ENCODE measurements around the gene NR1I3. TPM values are rescaled to one million over a fixed set of nuclear protein-coding genes. Genes with fewer than 3 reads are reported as not detected.

Gene NR1I3
- total and polyA plus RNA-seq, 2 of the 13 experiments (the other 11 are each of a cell fraction or from before 2014, with no cell fraction given) = 0.62 to 0.95 TPM

DNA sequence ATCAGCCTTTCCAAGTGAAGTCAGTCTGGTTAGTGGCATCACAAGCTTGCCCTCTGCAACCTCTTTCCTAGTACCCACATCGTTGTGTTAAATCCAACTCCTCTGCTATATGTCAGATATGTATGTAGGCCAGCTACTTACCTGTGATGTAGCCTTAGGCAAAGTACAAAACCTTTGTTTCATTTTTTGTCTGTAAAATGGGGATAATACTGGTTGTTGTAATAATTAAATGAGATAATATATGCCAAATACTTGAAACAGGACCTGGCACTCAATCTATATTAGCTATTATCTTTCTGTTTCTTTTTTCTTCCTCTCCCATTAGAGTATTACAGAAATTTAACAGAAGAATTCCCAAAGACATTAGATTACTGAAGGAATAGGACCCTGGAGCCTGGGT lies 21.8 kb upstream of the NR1I3 start:
- no peaks in the 10 kb centered on the region for H3K36me3 ChIP-seq (replicated peaks in 1 of 2; ENCODE audit: control insufficient read depth in 1 of 2, insufficient read depth in 2 of 2, low read length in 2 of 2)
- intact Hi-C loops (cut with micrococcal nuclease; ENCODE audit: unreplicated experiment) (no loop called here), in situ Hi-C loops (cut with HindIII; ENCODE audit: extremely low pct_ligation_motif_present, low pct_unique_long_range_greater_than_20kb) (no loop called here)
- WGBS (ENCODE audit: low lambda C conversion rate) = 33% methylated on average over 1 of the region's 1 CpG
- ChIA-PET CTCF (ENCODE audit: low intra/inter-chr PET ratio, low total read pairs) (no interaction called here), POLR2A (no interaction called here)
- ATAC-seq = no peak
- no peak overlapping the region for H3K27ac ChIP-seq (ENCODE audit: extremely low read length, insufficient read depth, low read length)
- peaks cover 11% of the 10 kb centered on the region for H3K9me3 ChIP-seq (ENCODE audit: low read length)
- peaks cover 0 to 16% of the 10 kb centered on the region in 2 experiments; a peak in 3 of 5 replicates for H3K27me3 ChIP-seq (ENCODE audit: control insufficient read depth in 1 of 2, insufficient read depth in 2 of 2, low read length in 2 of 2)
- no peaks in the 10 kb centered on the region for H4K20me1 ChIP-seq (ENCODE audit: insufficient read depth, low read length)
- no peak overlapping the region for H3K4me3 ChIP-seq (replicated peaks in 1 of 3; ENCODE audit: insufficient read depth in 1 of 3, low read depth in 2 of 3, low read length in 3 of 3)
- no peak for DNase-seq (ENCODE audit: low spot score)
- FAIRE-seq = no peak
- BruUV-seq (replicated peaks) = no TSS peak
- no peak overlapping the region for H2AFZ ChIP-seq (ENCODE audit: low read length)
- no peak overlapping the region for H3K4me2 ChIP-seq (ENCODE audit: low read depth, low read length)
- no peaks in the 10 kb centered on the region for H3K79me2 ChIP-seq (ENCODE audit: insufficient read depth, low read length)
- H3K9ac ChIP-seq (ENCODE audit: insufficient read depth, low read depth, low read length) = no peak overlapping the region
- peaks cover 51% of the 10 kb centered on the region for H3K4me1 ChIP-seq (ENCODE audit: insufficient read depth, low read length)
- TF ChIP-seq SMAD9 (CRISPR knock-in tag; IDR thresholded peaks at IDR 0.05) (no peak), RAD51 (IDR thresholded peaks at IDR 0.05; ENCODE audit: borderline replicate concordance) (no peak), PRPF4 (IDR thresholded peaks at IDR 0.05; ENCODE audit: low read depth, low read length, poor library complexity, severe bottlenecking) (no peak), ZNF766 (CRISPR knock-in tag; IDR thresholded peaks at IDR 0.05; ENCODE audit: borderline replicate concordance) (no peak), ZNF878 (CRISPR knock-in tag; IDR thresholded peaks at IDR 0.05) (no peak), ETV5 (CRISPR knock-in tag; IDR thresholded peaks at IDR 0.05; ENCODE audit: borderline replicate concordance) (no peak), RBM39 (IDR thresholded peaks at IDR 0.05; ENCODE audit: low read depth, low read length, poor library complexity, severe bottlenecking) (no peak), ZNF205 (CRISPR knock-in tag; IDR thresholded peaks at IDR 0.05) (no peak), FOXA3 (CRISPR knock-in tag; IDR thresholded peaks at IDR 0.05) (no peak), HNRNPL (IDR thresholded peaks at IDR 0.05; ENCODE audit: low read depth, low read length) (no peak), BRCA1 (CRISPR knock-in tag; IDR thresholded peaks at IDR 0.05) (no peak)
- TF ChIP-seq, protein P1, sequence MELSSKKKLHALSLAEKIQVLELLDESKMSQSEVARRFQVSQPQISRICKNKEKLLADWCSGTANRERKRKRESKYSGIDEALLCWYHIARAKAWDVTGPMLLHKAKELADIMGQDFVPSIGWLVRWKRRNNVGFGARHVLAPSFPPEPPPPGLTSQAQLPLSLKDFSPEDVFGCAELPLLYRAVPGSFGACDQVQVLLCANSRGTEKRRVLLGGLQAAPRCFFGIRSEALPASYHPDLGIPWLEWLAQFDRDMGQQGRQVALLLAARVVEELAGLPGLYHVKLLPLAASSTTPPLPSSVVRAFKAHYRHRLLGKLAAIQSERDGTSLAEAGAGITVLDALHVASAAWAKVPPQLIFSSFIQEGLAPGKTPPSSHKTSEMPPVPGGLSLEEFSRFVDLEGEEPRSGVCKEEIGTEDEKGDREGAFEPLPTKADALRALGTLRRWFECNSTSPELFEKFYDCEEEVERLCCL (CRISPR knock-in tag; IDR thresholded peaks at IDR 0.05; ENCODE audit: borderline replicate concordance) = no peak
- TF ChIP-seq, protein P2, sequence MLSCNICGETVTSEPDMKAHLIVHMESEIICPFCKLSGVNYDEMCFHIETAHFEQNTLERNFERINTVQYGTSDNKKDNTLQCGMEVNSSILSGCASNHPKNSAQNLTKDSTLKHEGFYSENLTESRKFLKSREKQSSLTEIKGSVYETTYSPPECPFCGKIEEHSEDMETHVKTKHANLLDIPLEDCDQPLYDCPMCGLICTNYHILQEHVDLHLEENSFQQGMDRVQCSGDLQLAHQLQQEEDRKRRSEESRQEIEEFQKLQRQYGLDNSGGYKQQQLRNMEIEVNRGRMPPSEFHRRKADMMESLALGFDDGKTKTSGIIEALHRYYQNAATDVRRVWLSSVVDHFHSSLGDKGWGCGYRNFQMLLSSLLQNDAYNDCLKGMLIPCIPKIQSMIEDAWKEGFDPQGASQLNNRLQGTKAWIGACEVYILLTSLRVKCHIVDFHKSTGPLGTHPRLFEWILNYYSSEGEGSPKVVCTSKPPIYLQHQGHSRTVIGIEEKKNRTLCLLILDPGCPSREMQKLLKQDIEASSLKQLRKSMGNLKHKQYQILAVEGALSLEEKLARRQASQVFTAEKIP (CRISPR knock-in tag; IDR thresholded peaks at IDR 0.05; ENCODE audit: borderline replicate concordance) = no peak
- TF ChIP-seq, protein P3, sequence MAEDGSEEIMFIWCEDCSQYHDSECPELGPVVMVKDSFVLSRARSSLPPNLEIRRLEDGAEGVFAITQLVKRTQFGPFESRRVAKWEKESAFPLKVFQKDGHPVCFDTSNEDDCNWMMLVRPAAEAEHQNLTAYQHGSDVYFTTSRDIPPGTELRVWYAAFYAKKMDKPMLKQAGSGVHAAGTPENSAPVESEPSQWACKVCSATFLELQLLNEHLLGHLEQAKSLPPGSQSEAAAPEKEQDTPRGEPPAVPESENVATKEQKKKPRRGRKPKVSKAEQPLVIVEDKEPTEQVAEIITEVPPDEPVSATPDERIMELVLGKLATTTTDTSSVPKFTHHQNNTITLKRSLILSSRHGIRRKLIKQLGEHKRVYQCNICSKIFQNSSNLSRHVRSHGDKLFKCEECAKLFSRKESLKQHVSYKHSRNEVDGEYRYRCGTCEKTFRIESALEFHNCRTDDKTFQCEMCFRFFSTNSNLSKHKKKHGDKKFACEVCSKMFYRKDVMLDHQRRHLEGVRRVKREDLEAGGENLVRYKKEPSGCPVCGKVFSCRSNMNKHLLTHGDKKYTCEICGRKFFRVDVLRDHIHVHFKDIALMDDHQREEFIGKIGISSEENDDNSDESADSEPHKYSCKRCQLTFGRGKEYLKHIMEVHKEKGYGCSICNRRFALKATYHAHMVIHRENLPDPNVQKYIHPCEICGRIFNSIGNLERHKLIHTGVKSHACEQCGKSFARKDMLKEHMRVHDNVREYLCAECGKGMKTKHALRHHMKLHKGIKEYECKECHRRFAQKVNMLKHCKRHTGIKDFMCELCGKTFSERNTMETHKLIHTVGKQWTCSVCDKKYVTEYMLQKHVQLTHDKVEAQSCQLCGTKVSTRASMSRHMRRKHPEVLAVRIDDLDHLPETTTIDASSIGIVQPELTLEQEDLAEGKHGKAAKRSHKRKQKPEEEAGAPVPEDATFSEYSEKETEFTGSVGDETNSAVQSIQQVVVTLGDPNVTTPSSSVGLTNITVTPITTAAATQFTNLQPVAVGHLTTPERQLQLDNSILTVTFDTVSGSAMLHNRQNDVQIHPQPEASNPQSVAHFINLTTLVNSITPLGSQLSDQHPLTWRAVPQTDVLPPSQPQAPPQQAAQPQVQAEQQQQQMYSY (CRISPR knock-in tag; IDR thresholded peaks at IDR 0.05) = no peak
- TF ChIP-seq, protein P4, sequence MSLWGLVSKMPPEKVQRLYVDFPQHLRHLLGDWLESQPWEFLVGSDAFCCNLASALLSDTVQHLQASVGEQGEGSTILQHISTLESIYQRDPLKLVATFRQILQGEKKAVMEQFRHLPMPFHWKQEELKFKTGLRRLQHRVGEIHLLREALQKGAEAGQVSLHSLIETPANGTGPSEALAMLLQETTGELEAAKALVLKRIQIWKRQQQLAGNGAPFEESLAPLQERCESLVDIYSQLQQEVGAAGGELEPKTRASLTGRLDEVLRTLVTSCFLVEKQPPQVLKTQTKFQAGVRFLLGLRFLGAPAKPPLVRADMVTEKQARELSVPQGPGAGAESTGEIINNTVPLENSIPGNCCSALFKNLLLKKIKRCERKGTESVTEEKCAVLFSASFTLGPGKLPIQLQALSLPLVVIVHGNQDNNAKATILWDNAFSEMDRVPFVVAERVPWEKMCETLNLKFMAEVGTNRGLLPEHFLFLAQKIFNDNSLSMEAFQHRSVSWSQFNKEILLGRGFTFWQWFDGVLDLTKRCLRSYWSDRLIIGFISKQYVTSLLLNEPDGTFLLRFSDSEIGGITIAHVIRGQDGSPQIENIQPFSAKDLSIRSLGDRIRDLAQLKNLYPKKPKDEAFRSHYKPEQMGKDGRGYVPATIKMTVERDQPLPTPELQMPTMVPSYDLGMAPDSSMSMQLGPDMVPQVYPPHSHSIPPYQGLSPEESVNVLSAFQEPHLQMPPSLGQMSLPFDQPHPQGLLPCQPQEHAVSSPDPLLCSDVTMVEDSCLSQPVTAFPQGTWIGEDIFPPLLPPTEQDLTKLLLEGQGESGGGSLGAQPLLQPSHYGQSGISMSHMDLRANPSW (CRISPR knock-in tag; IDR thresholded peaks at IDR 0.05; ENCODE audit: borderline replicate concordance) = no peak
